H1 (cell line): ENCODE measurements around the gene HSPA1A. TPM values are rescaled to one million over a fixed set of nuclear protein-coding genes. Genes with fewer than 3 reads are reported as not detected.
A peak's percentile ranks its signal among the peaks of the same experiment; 100 is the strongest.

ENCODE experiments used
- CTCF ChIA-PET: fragments of 300-600 bp; sonication (Branson Sonifier 250); formaldehyde crosslinking; loops from one replicate; lab custom pipeline; 2021; ENCODE audit not compliant: partially characterized antibody; lab: Charles Lee
- POLR2A ChIA-PET: fragments of 300-600 bp; sonication (Branson Sonifier 250); formaldehyde crosslinking; loops from one replicate; lab custom pipeline; 2021; ENCODE audit warnings: inconsistent platforms; ENCODE audit not compliant: partially characterized antibody; lab: Charles Lee
- DNase-seq, 2 experiments: peaks; one replicate each; pipeline versions ENCODE4 v3.0.0 to v3.0.0-alpha.2; 2010 to 2022; ENCODE audit warnings: low spot score in 2 of 2, low read depth in 1 of 2, mixed read lengths in 1 of 2
- FAIRE-seq: peaks from 2 replicates; lab custom pipeline; 2011; peaks lifted over from hg19 to GRCh38; lab: Jason Lieb, UNC
- H2AFZ ChIP-seq: 2 replicates; pipeline ENCODE4 v1.8.1; 2012; ENCODE audit warnings: low read length, inconsistent platforms
- H2AK5ac ChIP-seq: 2 replicates; pipeline ENCODE4 v1.6.1; 2013; ENCODE audit warnings: low read depth, low read length
- H2BK120ac ChIP-seq: replicated peaks from 2 replicates; pipeline ENCODE3; 2013; ENCODE audit warnings: low read depth, low read length, inconsistent platforms
- H2BK12ac ChIP-seq: 2 replicates; pipeline ENCODE4 v1.6.1; 2013; ENCODE audit warnings: low read depth, low read length
- H2BK15ac ChIP-seq: 2 replicates; pipeline ENCODE4 v1.6.1; 2013; ENCODE audit warnings: low read length
- H2BK20ac ChIP-seq: 2 replicates; pipeline ENCODE4 v1.6.1; 2013; ENCODE audit warnings: low read length
- H2BK5ac ChIP-seq: 2 replicates; pipeline ENCODE4 v1.6.1; 2013; ENCODE audit warnings: low read depth, low read length
- H3K14ac ChIP-seq: 2 replicates; pipeline ENCODE4 v1.6.1; 2013; ENCODE audit warnings: inconsistent platforms; ENCODE audit not compliant: insufficient read length
- H3K18ac ChIP-seq: 2 replicates; pipeline ENCODE4 v1.6.1; 2013; ENCODE audit warnings: low read length; ENCODE audit errors: extremely low read depth
- H3K23ac ChIP-seq: 2 replicates; pipeline ENCODE4 v1.6.1; 2013; ENCODE audit warnings: inconsistent platforms; ENCODE audit not compliant: insufficient read length
- H3K23me2 ChIP-seq: 2 replicates; pipeline ENCODE4 v1.6.1; 2013; ENCODE audit warnings: low read depth, low read length
- H3K27ac ChIP-seq: 2 replicates; pipeline ENCODE4 v1.6.1; 2011; ENCODE audit warnings: low read depth, low read length, inconsistent platforms
- H3K27me3 ChIP-seq, 4 experiments: replicated peaks in 1 of 4; 1 replicate in 1 of 4; 2 replicates in 3 of 4; pipeline versions ENCODE4 v1.6.1 to v1.8.1; 2011 to 2013; ENCODE audit warnings: low read length in 3 of 4, mild to moderate bottlenecking in 3 of 4, inconsistent platforms in 2 of 4, mixed read lengths in 2 of 4, moderate library complexity in 1 of 4; ENCODE audit not compliant: control insufficient read depth in 3 of 4, insufficient read depth in 3 of 4; ENCODE audit errors: extremely low read depth in 1 of 4
- H3K36me3 ChIP-seq, 4 experiments: 2 replicates each; pipeline versions ENCODE4 v1.6.1 to v1.8.1; 2011 to 2013; ENCODE audit warnings: mild to moderate bottlenecking in 4 of 4, low read length in 3 of 4, moderate library complexity in 2 of 4, control low read depth in 1 of 4, inconsistent platforms in 1 of 4; ENCODE audit not compliant: insufficient read depth in 4 of 4, control insufficient read depth in 2 of 4
- H3K4ac ChIP-seq: replicated peaks from 2 replicates; pipeline ENCODE3; 2013; ENCODE audit warnings: low read length, low read depth, mixed read lengths, inconsistent platforms; ENCODE audit not compliant: insufficient read length
- H3K4me1 ChIP-seq, 4 experiments: replicated peaks in 1 of 4; 1 replicate in 1 of 4; 2 replicates in 3 of 4; pipeline versions ENCODE4 v1.6.1 to v1.8.1; 2011 to 2013; ENCODE audit warnings: low read length in 3 of 4, inconsistent platforms in 2 of 4, mixed read lengths in 1 of 4; ENCODE audit not compliant: insufficient read depth in 4 of 4, control insufficient read depth in 3 of 4
- H3K4me2 ChIP-seq, 2 experiments: 2 replicates each; pipeline versions ENCODE4 v1.6.1 to v1.8.1; 2011 to 2013; ENCODE audit warnings: low read depth in 2 of 2, low read length in 2 of 2, control low read depth in 1 of 2, inconsistent platforms in 1 of 2, mild to moderate bottlenecking in 1 of 2; ENCODE audit not compliant: insufficient read depth in 1 of 2
- H3K4me3 ChIP-seq, 4 experiments: fragments of 200-600, 300-600 bp in 1 of 4; sonication (generic), shearing (Covaris generic), sonication (Bioruptor Twin) in 1 of 4; 2 replicates each; pipeline versions ENCODE4 v1.5.1 to v1.8.1; 2011 to 2016; ENCODE audit warnings: low read length in 4 of 4, low read depth in 3 of 4, control low read depth in 2 of 4, inconsistent platforms in 2 of 4, mild to moderate bottlenecking in 2 of 4, mixed read lengths in 1 of 4, moderate library complexity in 1 of 4; ENCODE audit not compliant: insufficient read depth in 2 of 4; ENCODE audit errors: extremely low read depth in 1 of 4
- H3K56ac ChIP-seq: replicated peaks from 2 replicates; pipeline ENCODE3; 2013; ENCODE audit warnings: low read depth, mild to moderate bottlenecking, mixed read lengths, low read length, inconsistent platforms; ENCODE audit not compliant: insufficient read length
- H3K79me1 ChIP-seq: 2 replicates; pipeline ENCODE4 v1.6.1; 2013; ENCODE audit warnings: low read depth, low read length, control low read depth
- H3K79me2 ChIP-seq, 2 experiments: 2 replicates each; pipeline versions ENCODE4 v1.6.1 to v1.8.1; 2012 to 2013; ENCODE audit warnings: low read length in 2 of 2, mild to moderate bottlenecking in 2 of 2, inconsistent platforms in 1 of 2; ENCODE audit not compliant: insufficient read depth in 2 of 2, control insufficient read depth in 1 of 2
- H3K9ac ChIP-seq, 4 experiments: replicated peaks in 1 of 4; 1 replicate in 1 of 4; 2 replicates in 3 of 4; pipeline versions ENCODE4 v1.6.1 to v1.8.1; 2011 to 2013; ENCODE audit warnings: low read depth in 3 of 4, low read length in 3 of 4, control low read depth in 2 of 4, mild to moderate bottlenecking in 2 of 4, moderate library complexity in 2 of 4, inconsistent platforms in 1 of 4; ENCODE audit errors: extremely low read depth in 1 of 4
- H3K9me3 ChIP-seq, 2 experiments: 2 replicates each; pipeline versions ENCODE4 v1.6.1 to v1.8.1; 2012 to 2013; ENCODE audit warnings: mild to moderate bottlenecking in 2 of 2, moderate library complexity in 2 of 2, control low read depth in 1 of 2, inconsistent platforms in 1 of 2, low read depth in 1 of 2, low read length in 1 of 2, mixed read lengths in 1 of 2; ENCODE audit not compliant: insufficient read depth in 2 of 2
- H4K20me1 ChIP-seq, 2 experiments: replicated peaks in 1 of 2; 2 replicates each; pipeline versions ENCODE3 to v1.8.1; 2011 to 2013; ENCODE audit warnings: inconsistent platforms in 2 of 2, low read length in 2 of 2, mild to moderate bottlenecking in 1 of 2; ENCODE audit not compliant: insufficient read depth in 2 of 2, control insufficient read depth in 1 of 2
- H4K5ac ChIP-seq: 2 replicates; pipeline ENCODE4 v1.6.1; 2013; ENCODE audit warnings: low read length, low read depth, mixed read lengths, inconsistent platforms; ENCODE audit not compliant: insufficient read length
- H4K8ac ChIP-seq: 2 replicates; pipeline ENCODE4 v1.8.0; 2013; ENCODE audit warnings: mild to moderate bottlenecking, moderate library complexity, low read length, inconsistent platforms; ENCODE audit not compliant: insufficient read depth; ENCODE audit errors: extremely low read depth
- H4K91ac ChIP-seq: replicated peaks from 2 replicates; pipeline ENCODE3; 2013; ENCODE audit warnings: low read length, mixed read lengths, inconsistent platforms; ENCODE audit not compliant: insufficient read length
- BACH1 ChIP-seq: IDR thresholded peaks from 2 replicates; pipeline ENCODE4 v1.6.1; 2012; ENCODE audit warnings: low read length, improper control_type of control experiment
- EZH2 ChIP-seq: fragments of 200-600 bp; sonication (generic); IDR thresholded peaks from 2 replicates; pipeline ENCODE4 v1.7.1; 2012; ENCODE audit warnings: low read depth, mild to moderate bottlenecking, moderate library complexity, low read length, inconsistent platforms; ENCODE audit not compliant: severe bottlenecking
- NANOG ChIP-seq: IDR thresholded peaks from 2 replicates; pipeline ENCODE4 v1.6.1; 2011; ENCODE audit warnings: low read length, low read depth, mild to moderate bottlenecking, inconsistent platforms; ENCODE audit not compliant: insufficient read depth, poor library complexity, severe bottlenecking
- NRF1 ChIP-seq: IDR thresholded peaks from 2 replicates; pipeline ENCODE4 v1.6.1; 2011; ENCODE audit warnings: mild to moderate bottlenecking, low read depth, low read length, improper control_type of control experiment
- RXRA ChIP-seq: IDR thresholded peaks from 2 replicates; pipeline ENCODE4 v1.6.1; 2011; ENCODE audit warnings: low read depth, mild to moderate bottlenecking, low read length, moderate library complexity; ENCODE audit not compliant: insufficient read depth
- TCF12 ChIP-seq: IDR thresholded peaks from 2 replicates; pipeline ENCODE4 v1.6.1; 2011; ENCODE audit warnings: low read depth, mild to moderate bottlenecking, low read length
- WGBS, 2 experiments: shearing (Covaris generic) in 1 of 2; methylation state at CpG; one replicate each; pipeline versions ENCODE4 v1.1.6 to v1.1.7; 2013 to 2015; ENCODE audit warnings: low lambda C conversion rate in 2 of 2, mixed read lengths in 2 of 2, inconsistent platforms in 1 of 2, low coverage in 1 of 2, missing lambda C conversion rate in 1 of 2; ENCODE audit not compliant: insufficient replicate concordance in 2 of 2, insufficient coverage in 1 of 2, insufficient read length in 1 of 2; ENCODE audit errors: extremely low coverage in 1 of 2, missing lambda C conversion rate in 1 of 2; 5-methylcytosine and 5-hydroxymethylcytosine counted together
- polyA plus RNA-seq, 7 experiments: library from polyadenylated mRNA; depleted of rRNA in 3 of 7; stranded (reverse) in 5 of 7; unstranded in 2 of 7; fragments of >200 nt in 5 of 7; fragments of 200-250 nt in 2 of 7; gene quantifications; 1 replicate in 5 of 7; 2 replicates in 1 of 7; 4 replicates in 1 of 7; pipeline versions ENCODE4 v1.2.1 to v1.2.3, GENCODE V29; 2011 to 2013; ENCODE audit warnings: missing spikeins in 2 of 7, mixed read lengths in 2 of 7
- total RNA-seq: library from RNA; stranded (reverse); fragmentation: NEBNext Ultra II Directional; extraction: Animal tissue kit (Norgen Biotek cat#: 25700); gene quantifications from 2 replicates; pipeline ENCODE4 v1.2.1, GENCODE V29; 2021
- TF ChIP-seq, protein P1 (sequence below): IDR thresholded peaks from 2 replicates; pipeline ENCODE4 v1.6.1; 2012; ENCODE audit warnings: inconsistent platforms
- TF ChIP-seq, protein P2 (sequence below): IDR thresholded peaks from 2 replicates; pipeline ENCODE4 v1.6.1; 2011; ENCODE audit warnings: low read length, improper control_type of control experiment

HSPA1A gene
- total and polyA plus RNA-seq, 2 of the 8 experiments (the other 6 are each of a cell fraction or from before 2014, with no cell fraction given) = 40.7 to 54.0 TPM

DNA sequence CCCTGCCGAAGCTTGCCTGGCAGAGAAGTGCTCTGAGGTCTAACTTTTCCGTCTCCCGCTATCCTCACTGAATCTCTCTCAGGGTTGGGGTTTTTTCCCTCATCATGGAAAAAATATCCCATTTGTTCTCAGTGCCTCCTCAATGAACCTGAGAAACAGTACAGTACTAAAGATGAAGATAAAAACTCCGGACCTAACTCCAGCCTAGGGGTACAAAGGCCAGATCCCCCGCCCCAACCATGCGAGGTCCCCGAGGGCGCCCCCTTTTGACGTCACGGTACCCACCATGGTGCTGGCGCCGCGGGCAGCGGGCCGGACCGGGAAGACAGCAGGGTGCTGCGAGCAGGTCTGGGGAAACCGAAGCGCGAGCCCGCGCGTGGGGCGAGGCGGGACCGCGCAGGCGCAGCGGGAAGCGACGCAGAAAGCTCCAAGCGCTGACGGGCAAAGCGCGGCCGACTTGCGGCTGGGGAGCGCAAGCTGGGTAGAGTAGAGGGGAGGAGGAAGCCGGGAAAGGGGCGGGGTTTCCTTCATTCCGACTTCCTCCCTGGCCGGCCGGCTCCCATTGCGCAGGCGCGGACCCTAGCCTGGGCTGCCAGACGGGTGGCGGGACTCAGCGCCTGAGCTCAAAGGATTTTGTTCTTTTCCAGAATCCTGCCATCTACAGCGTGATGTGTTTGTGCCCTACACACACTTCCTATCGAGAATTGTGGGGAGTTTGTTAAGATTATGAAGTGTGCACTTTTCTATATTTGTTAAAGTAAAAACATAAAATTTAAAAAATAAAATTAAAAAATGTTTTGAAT is 8.7 kb upstream of the HSPA1A start, which contains the start of gene LSM2:
Gene LSM2, minus strand, starts transcription at position 497 of the 803 bp plus-strand sequence. Its CDS starts 209 bp downstream, at position 288.
- Histone ChIP-seq H2BK20ac (no peak within 1 kb of the TSS), H3K27me3 (no peaks in the 10 kb centered on the region), H2BK120ac (peak within 1 kb of the TSS; percentile 83), H2BK15ac (peak within 1 kb of the TSS; percentile 97; the same call in 1 of the 2 replicates), H3K27ac (peak within 1 kb of the TSS; percentile 91), H3K9me3 (no peaks in the 10 kb centered on the region), H3K4me3 (peak within 1 kb of the TSS; percentile 76 to 96 (median 86)), H3K9ac (peak within 1 kb of the TSS; percentile 87 to 96 (median 92)), H2BK12ac (peak within 1 kb of the TSS; percentile 68; the same call in 1 of the 2 replicates), H4K8ac (peak within 1 kb of the TSS; percentile 98), H3K4ac (peak within 1 kb of the TSS; percentile 97), H3K4me1 (peaks cover 0 to 2% (median 0%) of the 10 kb centered on the region in 4 experiments; a peak in 1 of 7 replicates), H3K23me2 (peaks cover 6% of the 10 kb centered on the region), H2AK5ac (peak within 1 kb of the TSS; percentile 42; the same call in 1 of the 2 replicates), H3K79me2 (peaks cover 5 to 18% of the 10 kb centered on the region in 2 experiments; a peak in 2 of 4 replicates), H4K20me1 (no peaks in the 10 kb centered on the region), H3K23ac (no peak within 1 kb of the TSS), H3K79me1 (no peaks in the 10 kb centered on the region), H3K36me3 (peaks cover 0 to 20% (median 8%) of the 10 kb centered on the region in 4 experiments; a peak in 3 of 8 replicates), H2BK5ac (peak within 1 kb of the TSS; percentile 99), H3K18ac (peak within 1 kb of the TSS; percentile 98), H4K91ac (peak within 1 kb of the TSS; percentile 99), H4K5ac (peak within 1 kb of the TSS; percentile 97), H3K4me2 (peak within 1 kb of the TSS; percentile 80 to 89), H2AFZ (peak within 1 kb of the TSS; percentile 76; the same call in 1 of the 2 replicates), H3K14ac (no peak within 1 kb of the TSS), H3K56ac (peak within 1 kb of the TSS; percentile 99)
- ChIA-PET CTCF (interaction anchor here (0.6 to 3.9 kb wide), 22 partner anchors 7 to 1165 kb away, joined by 3 to 21 read pairs (median 4); partner anchors contain the start of genes DDAH2, HSPA1B, LY6G6D and MPIG6B), POLR2A (interaction anchor here (0.6 to 4.7 kb wide), 32 partner anchors 8 to 364 kb away, joined by 3 to 42 read pairs (median 5); partner anchors contain the start of genes ABHD16A, C6orf47, DDAH2 and DDX39B)
- FAIRE-seq (no peak), DNase-seq (peak in 1 of 2 experiments; percentile 99)
- WGBS, 2 experiments = 1% methylated on average over 50 of the region's 51 CpGs; no CpG with 5 or more reads in 1 of the 2 experiments
- TF ChIP-seq, protein P1, sequence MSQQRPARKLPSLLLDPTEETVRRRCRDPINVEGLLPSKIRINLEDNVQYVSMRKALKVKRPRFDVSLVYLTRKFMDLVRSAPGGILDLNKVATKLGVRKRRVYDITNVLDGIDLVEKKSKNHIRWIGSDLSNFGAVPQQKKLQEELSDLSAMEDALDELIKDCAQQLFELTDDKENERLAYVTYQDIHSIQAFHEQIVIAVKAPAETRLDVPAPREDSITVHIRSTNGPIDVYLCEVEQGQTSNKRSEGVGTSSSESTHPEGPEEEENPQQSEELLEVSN = peak; percentile 41; the same call in 1 of the 2 replicates
- TF ChIP-seq NANOG (no peak), RXRA (no peak), TCF12 (no peak), NRF1 (peak; percentile 58), BACH1 (peak; percentile 42; the same call in 1 of the 2 replicates), EZH2 (no peak)
- TF ChIP-seq, protein P2, sequence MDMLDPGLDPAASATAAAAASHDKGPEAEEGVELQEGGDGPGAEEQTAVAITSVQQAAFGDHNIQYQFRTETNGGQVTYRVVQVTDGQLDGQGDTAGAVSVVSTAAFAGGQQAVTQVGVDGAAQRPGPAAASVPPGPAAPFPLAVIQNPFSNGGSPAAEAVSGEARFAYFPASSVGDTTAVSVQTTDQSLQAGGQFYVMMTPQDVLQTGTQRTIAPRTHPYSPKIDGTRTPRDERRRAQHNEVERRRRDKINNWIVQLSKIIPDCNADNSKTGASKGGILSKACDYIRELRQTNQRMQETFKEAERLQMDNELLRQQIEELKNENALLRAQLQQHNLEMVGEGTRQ = no peak
